NCI-H128 (cell line): ENCODE results near the gene GPR142.
A peak's percentile ranks its signal among the peaks of the same experiment; 100 is the strongest.

Experiments used
- DNase-seq: peaks from one replicate; lab custom pipeline; 2025; ENCODE audit not compliant: unreplicated experiment; lab: John Stamatoyannopoulos, UW

Gene GPR142

GRCh38 chr17:74343526-74344284 lies 23.6 kb upstream of the GPR142 start:
- no peak for DNase-seq

- DNase-seq = no peak
Observed at GRCh38 chr17:74344658-74345057, 22.6 kb upstream of the GPR142 start.

GRCh38 chr17:74345433-74346241 lies 21.7 kb upstream of the GPR142 start:
- no peak for DNase-seq

DNA sequence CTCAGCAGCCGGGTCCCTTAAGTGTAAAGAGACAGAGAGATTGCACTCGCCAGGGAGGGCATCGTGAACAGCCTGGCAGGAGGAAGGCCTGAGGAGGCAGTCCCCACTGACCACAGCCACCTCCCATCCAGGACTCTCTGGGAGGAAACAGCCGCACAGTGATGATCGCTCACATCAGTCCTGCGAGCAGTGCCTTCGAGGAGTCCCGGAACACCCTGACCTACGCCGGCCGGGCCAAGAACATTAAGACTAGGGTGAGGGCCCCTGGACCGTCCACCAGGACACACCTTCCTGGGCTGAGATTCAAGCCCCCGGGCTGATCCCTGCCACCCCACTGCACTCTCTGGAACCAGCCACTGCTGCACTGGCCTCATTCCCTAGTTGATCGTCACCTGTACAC lies 19.7 kb upstream of the GPR142 start:
- DNase-seq = no peak

DNA sequence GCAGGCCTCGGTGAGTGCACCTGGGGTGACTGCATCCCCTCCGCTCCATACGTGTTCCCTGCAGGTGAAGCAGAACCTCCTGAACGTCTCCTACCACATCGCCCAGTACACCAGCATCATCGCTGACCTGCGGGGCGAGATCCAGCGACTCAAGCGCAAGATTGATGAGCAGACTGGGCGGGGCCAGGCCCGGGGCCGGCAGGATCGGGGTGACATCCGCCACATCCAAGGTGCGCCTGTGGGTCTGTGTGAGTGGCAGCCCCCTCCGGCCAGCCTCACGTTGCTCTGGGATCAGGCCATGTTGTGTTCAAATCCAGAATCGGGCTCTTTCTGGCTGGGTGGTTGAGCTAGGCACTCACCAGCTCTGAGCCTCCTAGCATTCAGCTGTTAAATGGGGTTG lies 18.2 kb upstream of the GPR142 start:
- no peak for DNase-seq

GRCh38 chr17:74350486-74350885 lies 16.8 kb upstream of the GPR142 start:
- DNase-seq = no peak

DNA sequence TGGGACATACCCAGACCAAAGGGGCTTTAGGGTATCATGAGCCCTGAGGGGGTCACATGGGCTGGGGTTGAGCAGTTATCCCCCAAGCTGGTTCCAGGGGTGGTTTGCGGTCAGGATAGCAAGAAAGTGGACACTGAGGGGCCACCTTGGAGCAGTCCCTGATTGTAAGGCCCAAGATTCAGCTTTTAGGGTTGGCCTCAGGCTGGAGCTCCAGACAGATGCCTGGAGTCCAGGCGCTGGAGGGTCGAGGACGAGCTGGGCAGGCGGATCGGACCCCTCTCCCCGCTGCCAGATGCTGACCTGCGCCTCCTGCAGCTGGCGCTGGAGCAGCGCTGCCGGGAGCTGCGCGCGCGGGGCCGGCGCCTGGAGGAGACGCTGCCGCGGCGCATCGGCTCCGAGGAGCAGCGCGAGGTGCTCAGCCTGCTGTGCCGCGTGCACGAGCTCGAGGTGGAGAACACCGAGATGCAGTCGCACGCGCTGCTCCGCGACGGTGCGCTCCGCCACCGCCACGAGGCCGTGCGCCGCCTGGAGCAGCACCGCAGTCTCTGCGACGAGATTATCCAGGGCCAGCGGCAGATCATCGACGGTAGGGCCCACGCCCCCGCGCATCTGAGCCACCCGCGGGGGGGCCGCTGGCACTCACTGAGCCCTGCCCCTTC lies 15.6 kb upstream of the GPR142 start:
- DNase-seq = no peak

DNA sequence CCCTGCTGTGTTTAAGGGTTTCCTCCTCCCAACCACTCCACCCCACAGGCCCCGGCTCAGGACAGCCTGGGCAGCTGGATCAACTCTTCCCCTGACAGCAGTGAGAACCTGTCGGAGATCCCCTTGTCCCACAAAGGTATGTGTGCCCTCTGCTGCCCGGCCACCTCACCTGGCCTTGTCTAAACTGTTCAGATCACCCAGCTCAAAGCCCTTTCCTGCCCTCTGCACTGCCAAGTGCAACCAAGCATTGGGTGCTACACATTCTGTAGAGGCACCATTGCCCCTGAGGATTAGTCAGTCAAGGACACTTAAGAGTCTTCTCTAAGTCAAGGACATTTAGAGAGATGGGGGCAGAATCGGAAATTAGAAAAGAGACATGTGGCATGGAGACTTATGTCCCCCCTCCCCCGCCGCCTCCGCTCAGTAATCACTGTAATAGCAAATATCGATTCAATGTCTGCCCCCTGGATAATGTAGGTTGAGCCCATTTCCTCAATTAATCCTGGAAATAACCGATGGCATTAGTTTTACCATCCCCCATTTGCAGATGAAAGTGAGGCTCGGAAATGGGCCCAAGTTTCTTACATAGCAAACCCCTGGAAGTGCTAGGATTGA lies 13.8 kb upstream of the GPR142 start:
- no peak for DNase-seq

- no peak for DNase-seq
Observed at GRCh38 chr17:74354123-74354522, 13.2 kb upstream of the GPR142 start.

GRCh38 chr17:74354561-74354960 lies 12.7 kb upstream of the GPR142 start:
- no peak for DNase-seq

DNA sequence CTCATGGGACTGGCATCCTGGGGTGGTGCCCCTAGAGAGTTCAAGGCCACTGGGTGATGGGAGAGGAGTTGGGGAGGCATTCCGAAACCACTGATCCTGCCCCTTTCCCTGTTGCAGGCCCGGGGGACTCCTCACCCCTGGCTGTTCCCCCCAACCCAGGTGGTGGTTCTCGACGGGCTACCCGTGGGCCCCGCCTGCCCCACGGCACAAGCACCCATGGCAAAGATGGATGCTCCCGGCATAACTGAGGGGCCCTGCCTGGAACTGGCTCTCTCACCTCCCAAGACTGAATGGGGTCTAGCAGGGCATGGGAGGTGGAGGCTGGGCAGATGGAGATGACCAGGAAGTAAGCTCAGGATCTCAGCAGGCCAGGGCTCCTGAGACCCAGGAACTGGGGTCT lies 12.2 kb upstream of the GPR142 start:
- no peak for DNase-seq

DNA sequence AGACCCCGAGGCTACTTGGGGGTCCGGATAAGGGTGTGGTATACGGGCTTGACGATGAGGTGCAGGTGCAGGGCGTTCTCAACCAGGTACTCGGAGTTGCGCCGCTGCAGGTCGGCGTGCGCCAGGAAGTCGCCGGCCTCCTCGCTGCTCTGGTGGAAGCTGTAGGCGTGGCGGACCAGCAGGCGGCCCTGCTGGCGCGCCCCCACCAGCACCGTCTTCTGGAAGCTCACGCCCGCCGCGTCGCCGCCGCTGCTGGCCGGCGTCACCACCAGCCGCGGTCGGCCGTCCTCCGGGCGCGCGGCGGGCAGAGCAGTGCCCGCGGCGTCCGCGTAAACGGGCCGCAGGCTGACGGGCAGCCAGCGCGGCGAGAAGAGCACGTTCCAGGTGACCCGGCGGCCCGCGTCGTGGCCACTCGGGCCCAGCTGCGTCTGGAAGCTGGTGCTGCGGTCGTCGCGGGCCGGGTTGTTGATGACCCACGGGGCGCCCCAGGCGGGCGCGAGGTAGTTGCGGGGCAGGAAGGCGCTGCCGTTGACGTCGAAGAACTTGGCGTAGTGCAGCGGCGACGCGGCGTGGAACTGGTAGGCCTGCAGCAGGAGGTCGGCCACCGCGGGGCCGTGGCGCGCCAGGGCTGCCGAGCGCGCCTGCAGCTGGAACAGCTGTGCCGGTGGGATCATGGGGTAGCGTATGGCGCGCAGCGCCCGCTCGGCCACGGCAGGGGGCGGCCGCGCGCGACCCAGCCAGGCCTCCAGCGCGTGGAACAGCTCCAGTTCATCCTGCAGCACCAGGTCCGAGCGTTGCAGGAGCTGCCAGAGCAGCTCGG lies 10.4 kb upstream of the GPR142 start:
- DNase-seq = no peak

DNA sequence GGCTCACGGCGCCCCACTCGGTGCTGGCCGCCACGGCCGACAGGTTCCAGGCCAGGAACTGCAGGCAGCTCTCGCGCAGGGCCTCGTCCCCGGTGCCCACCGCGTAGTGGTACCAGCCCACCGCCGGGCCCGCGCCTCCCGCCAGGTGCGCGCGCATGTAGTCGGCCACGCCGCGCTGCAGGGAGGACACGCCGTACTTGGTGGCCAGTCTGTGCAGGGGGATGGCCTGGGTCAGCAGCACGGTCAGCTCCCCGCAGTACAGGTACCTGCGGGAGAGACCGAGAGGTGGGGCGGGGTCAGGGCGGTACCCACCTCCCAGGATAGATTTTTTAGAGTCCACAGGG lies 9.9 kb upstream of the GPR142 start:
- DNase-seq = no peak

GRCh38 chr17:74358697-74359096 lies 8.6 kb upstream of the GPR142 start:
- no peak for DNase-seq

DNA sequence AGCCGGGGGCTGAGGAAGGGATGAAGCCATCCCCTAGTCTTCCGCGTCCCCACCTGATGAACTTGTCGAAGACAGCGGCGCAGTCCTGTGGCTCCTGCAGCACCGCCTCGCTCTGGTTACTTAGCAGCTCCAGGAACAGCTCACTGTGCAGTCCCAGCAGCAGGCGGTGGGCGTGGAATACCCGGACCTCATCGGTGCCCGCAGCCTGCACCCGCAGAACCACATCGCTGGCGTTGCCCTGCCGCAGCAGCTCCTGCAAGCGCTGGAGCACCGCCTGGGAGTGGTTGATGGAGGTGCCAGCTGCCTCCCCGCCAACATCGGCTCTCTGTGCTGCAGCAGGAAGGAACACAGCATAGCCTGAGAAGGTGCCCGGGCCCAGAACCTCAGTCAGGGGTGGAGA lies 7.4 kb upstream of the GPR142 start:
- DNase-seq = no peak

- DNase-seq = no peak
Observed at GRCh38 chr17:74360899-74361229, 6.4 kb upstream of the GPR142 start.

GRCh38 chr17:74361230-74362068 lies 5.9 kb upstream of the GPR142 start, which contains the start of gene BTBD17:
Gene BTBD17, minus strand, starts transcription at chr17:74361868. Its CDS starts 49 bp downstream, at chr17:74361819.
- peak; percentile 79 for DNase-seq

GRCh38 chr17:74362069-74362405 lies 5.3 kb upstream of the GPR142 start:
- no peak for DNase-seq

DNA sequence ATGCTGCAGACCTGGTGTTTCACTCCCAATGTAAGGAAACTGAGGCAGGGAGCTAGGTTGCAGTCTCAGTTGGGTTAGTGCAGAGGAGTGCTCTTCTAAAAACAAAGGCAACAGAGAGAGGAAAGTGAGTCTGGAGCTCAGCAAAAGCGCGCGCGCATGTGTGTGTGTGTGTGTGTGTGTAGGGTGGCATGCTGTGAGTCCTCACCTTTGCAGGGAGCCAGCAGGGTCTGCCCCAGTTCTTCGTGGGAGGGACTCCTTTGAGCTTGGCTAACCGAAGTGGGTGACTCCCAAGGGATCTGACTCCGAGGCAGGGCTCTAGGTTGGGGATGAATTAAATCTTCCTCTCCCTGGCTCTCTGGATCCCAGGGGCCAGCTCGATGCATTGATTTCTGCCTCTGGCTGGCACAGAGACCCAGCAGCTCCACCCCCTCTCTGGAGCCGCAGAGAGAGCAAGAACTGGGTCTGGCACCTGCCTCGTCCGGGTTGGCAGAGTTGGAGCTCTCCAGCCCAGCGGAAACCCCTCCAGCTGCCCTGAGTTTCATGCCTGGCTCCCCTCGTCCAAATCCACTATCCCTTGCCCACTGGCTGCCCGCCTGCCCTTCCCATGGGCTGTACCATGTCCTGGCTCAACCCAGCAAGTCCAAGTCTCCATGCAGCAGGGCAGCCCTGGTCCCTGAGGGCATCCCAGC lies 4.4 kb upstream of the GPR142 start:
- peak; percentile 44 for DNase-seq
